ENCODE data around the gene GALNS. TPM values are rescaled to one million over a fixed set of nuclear protein-coding genes. Genes with fewer than 3 reads are reported as not detected.
A peak's percentile ranks its signal among the peaks of the same experiment; 100 is the strongest.

Gene GALNS
- total RNA-seq, 1 donor from 2014 or later: 26.1 TPM

DNA sequence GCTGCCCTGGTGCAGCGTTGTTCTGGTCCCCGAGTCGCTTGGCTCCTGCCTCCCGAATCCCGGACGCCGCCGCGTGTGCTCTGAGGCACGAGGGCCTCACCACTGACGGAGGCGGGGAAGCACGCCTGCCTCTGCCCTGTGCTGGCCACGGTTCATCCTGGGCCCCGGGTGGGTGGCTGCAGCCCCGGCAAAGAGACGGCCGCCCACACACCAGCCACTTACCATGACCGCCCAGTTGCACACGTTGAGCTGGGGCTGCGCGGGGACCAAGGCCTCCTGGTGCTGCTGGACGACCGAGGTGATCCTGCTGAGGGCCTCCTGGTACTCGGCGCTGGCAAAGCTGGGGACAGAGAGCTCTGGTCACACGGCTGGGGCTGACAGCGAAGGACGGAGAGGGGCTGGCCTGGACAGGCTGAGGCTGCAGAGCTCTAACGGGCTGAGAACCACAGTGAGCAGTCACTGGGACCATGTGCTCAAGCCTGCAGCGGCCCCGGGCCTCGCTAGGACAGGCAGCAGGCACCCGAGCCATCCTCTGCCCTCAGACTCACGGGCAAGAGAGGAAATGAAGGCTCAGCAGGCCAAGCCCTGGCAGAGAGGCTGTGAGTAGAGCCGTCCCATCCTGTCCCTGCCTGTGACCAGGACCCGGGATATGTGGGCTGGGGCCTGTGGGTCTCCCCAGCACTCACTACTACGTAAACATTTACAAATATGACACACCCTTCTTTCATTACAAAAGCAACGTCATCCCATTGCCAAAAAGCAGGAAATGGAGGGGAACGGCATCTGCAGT lies 38.8 kb downstream of the GALNS start:
- Mint-ChIP-seq H3K4me1 (ENCODE audit: low read depth) (no peaks in the 10 kb centered on the region), H3K4me3 (ENCODE audit: low read depth) (no peak overlapping the region), H3K36me3 (ENCODE audit: low read depth) (no peaks in the 10 kb centered on the region), H3K27me3 (ENCODE audit: low read depth) (no peaks in the 10 kb centered on the region), H3K9me3 (no peaks in the 10 kb centered on the region), H3K27ac (no peak overlapping the region)
- intact Hi-C loops (cut with micrococcal nuclease): no loop called here
- no peak for DNase-seq (ENCODE audit: low spot score)

DNA sequence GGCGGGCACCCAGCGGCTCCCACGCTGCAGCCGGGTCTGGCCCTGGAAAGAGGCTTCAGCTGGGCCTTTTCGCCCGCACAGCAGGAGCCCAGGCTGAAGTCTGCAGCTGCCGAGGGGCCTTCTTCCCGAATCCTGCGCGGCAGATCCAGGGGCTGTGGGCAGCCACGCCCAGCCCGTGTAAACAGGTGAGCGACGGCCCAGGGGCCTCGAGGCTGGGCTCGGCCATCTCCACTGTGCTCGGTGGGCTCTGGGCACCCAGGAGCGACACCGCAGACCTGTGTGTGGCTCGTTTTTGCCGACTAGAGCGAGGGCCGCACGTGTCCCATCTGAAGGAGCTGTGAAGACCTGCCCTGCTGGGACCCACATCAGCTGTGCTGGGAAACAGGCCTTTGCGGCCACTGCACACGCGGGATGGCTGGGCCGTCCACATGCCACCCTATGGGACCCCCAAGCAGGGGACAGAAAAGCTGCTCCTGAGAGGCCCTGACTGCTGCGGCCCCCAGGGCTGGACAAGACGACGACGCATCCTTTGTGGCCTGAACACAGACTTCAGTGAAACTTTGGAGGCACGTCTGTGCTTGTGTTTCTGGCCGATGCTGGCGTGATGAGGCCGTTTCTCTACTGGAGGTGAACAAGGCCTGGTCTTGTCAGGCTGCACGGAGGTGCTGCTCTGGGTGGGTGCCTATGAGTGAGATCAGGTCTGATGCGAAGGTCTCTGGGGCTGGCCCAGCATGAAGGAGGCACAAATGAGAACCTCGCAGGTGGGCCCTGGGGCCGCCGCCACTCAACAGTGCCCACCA lies 39.8 kb downstream of the GALNS start:
- Mint-ChIP-seq H3K4me1 (ENCODE audit: low read depth) (no peaks in the 10 kb centered on the region), H3K27me3 (ENCODE audit: low read depth) (no peaks in the 10 kb centered on the region), H3K36me3 (ENCODE audit: low read depth) (no peaks in the 10 kb centered on the region), H3K27ac (no peak overlapping the region), H3K4me3 (ENCODE audit: low read depth) (no peak overlapping the region), H3K9me3 (no peaks in the 10 kb centered on the region)
- intact Hi-C loops (cut with micrococcal nuclease): loop anchor here (1.0 kb wide), 1 partner anchor 350 kb away; no protein-coding TSS in a partner anchor
- DNase-seq (ENCODE audit: low spot score): no peak

- Mint-ChIP-seq H3K4me3 (ENCODE audit: low read depth) (no peak overlapping the region), H3K27me3 (ENCODE audit: low read depth) (no peaks in the 10 kb centered on the region), H3K27ac (no peak overlapping the region), H3K4me1 (ENCODE audit: low read depth) (no peaks in the 10 kb centered on the region), H3K9me3 (no peaks in the 10 kb centered on the region), H3K36me3 (ENCODE audit: low read depth) (no peaks in the 10 kb centered on the region)
- peak; percentile 44 for DNase-seq (ENCODE audit: low spot score)
- intact Hi-C loops (cut with micrococcal nuclease): loop anchor here (1.0 kb wide), 1 partner anchor 351 kb away; no protein-coding TSS in a partner anchor
Observed at GRCh38 chr16:88815901-88816589, 40.7 kb downstream of the GALNS start.

GRCh38 chr16:88815227-88815626 lies 41.5 kb downstream of the GALNS start:
- intact Hi-C loops (cut with micrococcal nuclease): no loop called here
- Mint-ChIP-seq H3K4me1 (ENCODE audit: low read depth) (peaks cover 1% of the 10 kb centered on the region), H3K4me3 (ENCODE audit: low read depth) (no peak overlapping the region), H3K36me3 (ENCODE audit: low read depth) (peaks cover 8% of the 10 kb centered on the region), H3K9me3 (no peaks in the 10 kb centered on the region), H3K27ac (no peak overlapping the region), H3K27me3 (ENCODE audit: low read depth) (no peaks in the 10 kb centered on the region)
- DNase-seq (ENCODE audit: low spot score): no peak

DNA sequence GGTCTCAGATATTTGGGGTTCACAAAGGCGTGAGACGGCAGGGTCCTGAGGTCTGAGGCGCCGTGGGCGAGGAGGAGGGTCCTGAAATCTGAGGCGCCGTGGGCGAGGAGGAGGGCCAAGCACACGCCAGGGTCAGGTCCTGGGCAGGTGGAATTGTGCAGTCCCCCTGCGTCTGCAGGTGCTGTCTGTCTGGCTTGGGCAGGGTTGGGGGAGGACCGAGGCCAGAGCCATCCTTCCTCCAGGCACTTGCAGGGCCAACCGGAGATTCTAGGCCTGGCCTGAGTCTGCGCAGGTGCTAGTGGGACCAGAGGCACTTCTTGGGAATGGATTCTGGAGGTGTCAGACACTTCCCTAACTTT lies 42.6 kb downstream of the GALNS start:
- H3K36me3 Mint-ChIP-seq (ENCODE audit: low read depth): peaks cover 18% of the 10 kb centered on the region
- intact Hi-C loops (cut with micrococcal nuclease): loop anchor here (5.0 kb wide), 1 partner anchor 403 kb away; the partner anchor contains the start of gene ZNF778
- peaks cover 7% of the 10 kb centered on the region for H3K4me1 Mint-ChIP-seq (ENCODE audit: low read depth)
- no peaks in the 10 kb centered on the region for H3K27me3 Mint-ChIP-seq (ENCODE audit: low read depth)
- no peak overlapping the region for H3K27ac Mint-ChIP-seq
- no peak for DNase-seq (ENCODE audit: low spot score)
- H3K4me3 Mint-ChIP-seq (ENCODE audit: low read depth): peak overlapping the region; percentile 45
- H3K9me3 Mint-ChIP-seq: no peaks in the 10 kb centered on the region

GRCh38 chr16:88813269-88814143 lies 43.2 kb downstream of the GALNS start:
- peaks cover 9% of the 10 kb centered on the region for H3K4me1 Mint-ChIP-seq (ENCODE audit: low read depth)
- peak overlapping the region; percentile 93 for H3K27ac Mint-ChIP-seq
- peaks cover 22% of the 10 kb centered on the region for H3K36me3 Mint-ChIP-seq (ENCODE audit: low read depth)
- no peaks in the 10 kb centered on the region for H3K9me3 Mint-ChIP-seq
- no peaks in the 10 kb centered on the region for H3K27me3 Mint-ChIP-seq (ENCODE audit: low read depth)
- no peak for DNase-seq (ENCODE audit: low spot score)
- H3K4me3 Mint-ChIP-seq (ENCODE audit: low read depth): peak overlapping the region; percentile 85
- intact Hi-C loops (cut with micrococcal nuclease): loop anchor here (2.0 to 5.0 kb wide), 2 partner anchors 43 to 404 kb away; partner anchors contain the start of genes GALNS, TRAPPC2L and ZNF778

- Mint-ChIP-seq H3K27me3 (ENCODE audit: low read depth) (no peaks in the 10 kb centered on the region), H3K36me3 (ENCODE audit: low read depth) (peaks cover 31% of the 10 kb centered on the region), H3K4me3 (ENCODE audit: low read depth) (peak overlapping the region; percentile 85), H3K9me3 (no peaks in the 10 kb centered on the region), H3K27ac (peak overlapping the region; percentile 93), H3K4me1 (ENCODE audit: low read depth) (peaks cover 9% of the 10 kb centered on the region)
- intact Hi-C loops (cut with micrococcal nuclease): loop anchor here (2.0 to 5.0 kb wide), 2 partner anchors 44 to 405 kb away; partner anchors contain the start of genes GALNS, TRAPPC2L and ZNF778
- peak; percentile 16 for DNase-seq (ENCODE audit: low spot score)
Observed at GRCh38 chr16:88812513-88813268, 44.1 kb downstream of the GALNS start.

DNA sequence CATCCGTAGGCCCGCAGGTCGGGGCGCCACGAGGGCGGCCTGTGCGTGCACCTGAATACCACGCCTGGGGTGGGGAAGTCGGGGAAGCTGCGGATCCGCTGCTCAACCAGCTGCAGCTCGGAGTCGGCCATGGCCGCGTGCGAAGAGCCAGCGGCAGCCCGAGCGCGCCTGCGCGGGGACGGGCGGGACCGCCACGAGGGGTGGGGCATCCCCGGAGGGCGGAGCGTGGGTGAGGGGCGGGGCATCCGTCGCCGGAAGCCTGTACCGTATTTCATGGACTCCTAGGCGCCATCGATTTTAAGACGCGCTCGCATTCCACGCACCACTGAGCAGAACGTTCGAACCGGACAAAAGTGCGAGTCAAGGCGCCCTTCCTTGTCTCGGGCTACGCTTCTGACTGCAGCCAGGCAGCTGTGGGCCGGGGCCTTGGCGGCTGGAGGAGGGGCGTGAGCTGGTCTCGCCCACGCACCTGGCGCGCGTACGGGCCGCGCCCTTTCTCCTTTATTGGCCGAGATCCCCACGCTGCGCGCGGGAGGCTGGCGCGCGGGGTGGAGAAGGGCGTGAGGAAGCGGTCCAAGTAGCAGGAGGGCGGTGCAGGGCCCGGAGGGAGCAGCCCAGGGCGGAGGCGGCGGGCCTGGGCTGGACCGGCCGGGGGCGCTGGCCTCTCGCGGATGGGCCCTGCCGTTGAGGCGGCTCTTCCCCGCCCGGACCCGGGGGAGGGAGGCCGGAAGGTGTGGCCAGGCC lies 44.8 kb downstream of the GALNS start, which contains the start of gene APRT:
TSS of gene APRT (minus strand) at position 160 of the 744 bp plus-strand sequence. CDS start at position 131, 29 bp downstream.
- peak; percentile 97 for DNase-seq (ENCODE audit: low spot score)
- H3K27me3 Mint-ChIP-seq (ENCODE audit: low read depth): no peaks in the 10 kb centered on the region
- intact Hi-C loops (cut with micrococcal nuclease): loop anchor here (1.0 to 5.0 kb wide), 3 partner anchors 9 to 405 kb away; partner anchors contain the start of genes CDT1, GALNS, TRAPPC2L and ZNF778
- H3K4me1 Mint-ChIP-seq (ENCODE audit: low read depth): peaks cover 9% of the 10 kb centered on the region
- H3K36me3 Mint-ChIP-seq (ENCODE audit: low read depth): peaks cover 38% of the 10 kb centered on the region
- peak within 1 kb of the TSS; percentile 90 for H3K4me3 Mint-ChIP-seq (ENCODE audit: low read depth)
- peak within 1 kb of the TSS; percentile 97 for H3K27ac Mint-ChIP-seq
- no peaks in the 10 kb centered on the region for H3K9me3 Mint-ChIP-seq

DNA sequence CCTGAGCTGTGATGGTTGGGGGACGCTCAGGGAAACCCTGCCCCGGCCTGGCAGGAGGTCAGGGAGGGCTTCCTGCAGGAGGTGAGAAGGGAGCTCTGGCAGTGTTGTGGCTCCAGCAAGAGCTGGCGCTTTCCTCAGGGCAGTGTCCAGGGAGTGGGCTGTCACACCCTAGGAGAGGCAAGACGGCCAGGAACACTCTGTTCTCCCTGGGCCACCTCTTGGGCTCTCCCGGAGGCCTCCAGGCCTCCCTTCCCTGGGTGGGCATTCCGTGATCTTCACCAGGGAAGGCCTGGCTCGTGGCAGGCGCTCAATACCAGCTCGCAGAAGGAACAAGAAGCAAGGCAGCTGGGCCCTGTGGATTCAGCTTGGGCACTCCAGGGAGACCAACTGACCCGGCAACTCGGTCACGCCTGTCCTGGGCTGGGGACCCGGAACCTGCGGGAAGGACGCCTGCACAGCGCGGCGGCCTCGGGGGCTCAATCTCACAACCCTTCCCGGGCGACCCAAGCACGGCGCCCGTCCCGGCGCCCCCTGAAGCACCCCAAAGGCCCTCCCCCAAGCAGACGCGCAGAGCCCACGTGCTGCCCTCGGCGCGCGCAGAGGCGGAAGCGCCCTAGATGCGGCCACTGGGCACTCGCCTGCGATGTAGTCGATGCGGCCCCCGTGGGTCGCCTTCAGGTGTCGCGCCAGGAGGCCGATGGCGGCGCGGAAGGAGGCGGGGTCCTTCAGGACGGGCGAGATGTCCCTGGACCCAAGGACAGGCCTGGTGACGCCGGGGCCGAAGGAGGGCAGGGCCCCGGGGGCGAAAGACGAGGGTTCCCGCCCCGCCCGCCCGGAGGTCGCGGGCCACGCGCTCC lies 45.6 kb downstream of the GALNS start:
- H3K4me1 Mint-ChIP-seq (ENCODE audit: low read depth): peaks cover 9% of the 10 kb centered on the region
- DNase-seq (ENCODE audit: low spot score): peak; percentile 66
- H3K27me3 Mint-ChIP-seq (ENCODE audit: low read depth): no peaks in the 10 kb centered on the region
- H3K36me3 Mint-ChIP-seq (ENCODE audit: low read depth): peaks cover 44% of the 10 kb centered on the region
- peak overlapping the region; percentile 97 for H3K27ac Mint-ChIP-seq
- H3K9me3 Mint-ChIP-seq: no peaks in the 10 kb centered on the region
- intact Hi-C loops (cut with micrococcal nuclease): loop anchor here (1.0 to 5.0 kb wide), 2 partner anchors 8 to 406 kb away; partner anchors contain the start of genes CDT1 and ZNF778
- H3K4me3 Mint-ChIP-seq (ENCODE audit: low read depth): peak overlapping the region; percentile 90
